Mesodermal cell (in vitro differentiated cells): ENCODE results near the gene ZNF586. TPM values are rescaled to one million over a fixed set of nuclear protein-coding genes. Genes with fewer than 3 reads are reported as not detected.
"Not testable (repeated sequence)": the region's sequence is repeated elsewhere in the genome, so short reads cannot be mapped to it uniquely, and the experiment has no call there.

Experiments
- H3K27ac ChIP-seq: 2 replicates; pipeline ENCODE4 v1.7.0; 2013; ENCODE audit warnings: mild to moderate bottlenecking, low read depth, low read length, moderate library complexity; ENCODE audit not compliant: severe bottlenecking
- H3K36me3 ChIP-seq: 2 replicates; pipeline ENCODE4 v1.7.1; 2013; ENCODE audit warnings: mild to moderate bottlenecking, low read length, moderate library complexity; ENCODE audit not compliant: control insufficient read depth, insufficient read depth
- H3K4me1 ChIP-seq: one replicate; pipeline ENCODE4 v1.7.1; 2013; ENCODE audit warnings: mild to moderate bottlenecking, low read length; ENCODE audit not compliant: insufficient read depth, control insufficient read depth, poor library complexity, severe bottlenecking
- H3K4me3 ChIP-seq: 2 replicates; pipeline ENCODE4 v1.7.0; 2013; ENCODE audit warnings: low read length, control low read depth, mild to moderate bottlenecking; ENCODE audit not compliant: insufficient read depth, poor library complexity, severe bottlenecking; ENCODE audit errors: extremely low read depth
- H3K9me3 ChIP-seq: 2 replicates; pipeline ENCODE4 v1.7.1; 2013; ENCODE audit warnings: mild to moderate bottlenecking, low read length, moderate library complexity; ENCODE audit not compliant: control insufficient read depth
- WGBS, 2 experiments: methylation state at CpG; one replicate each; pipeline ENCODE4 v1.1.5; 2013; ENCODE audit warnings: missing lambda C conversion rate in 2 of 2; ENCODE audit not compliant: insufficient coverage in 2 of 2; 5-methylcytosine and 5-hydroxymethylcytosine counted together
- polyA plus RNA-seq, 2 experiments: library from polyadenylated mRNA; stranded (reverse); fragments of 50-300 nt; gene quantifications; one replicate each; pipeline ENCODE4 v1.2.3, GENCODE V29; 2013

ZNF586 gene
- 6.0 TPM for polyA plus RNA-seq (2013, experiment 1 of 2)
- 5.3 TPM for polyA plus RNA-seq (2013, experiment 2 of 2)

DNA sequence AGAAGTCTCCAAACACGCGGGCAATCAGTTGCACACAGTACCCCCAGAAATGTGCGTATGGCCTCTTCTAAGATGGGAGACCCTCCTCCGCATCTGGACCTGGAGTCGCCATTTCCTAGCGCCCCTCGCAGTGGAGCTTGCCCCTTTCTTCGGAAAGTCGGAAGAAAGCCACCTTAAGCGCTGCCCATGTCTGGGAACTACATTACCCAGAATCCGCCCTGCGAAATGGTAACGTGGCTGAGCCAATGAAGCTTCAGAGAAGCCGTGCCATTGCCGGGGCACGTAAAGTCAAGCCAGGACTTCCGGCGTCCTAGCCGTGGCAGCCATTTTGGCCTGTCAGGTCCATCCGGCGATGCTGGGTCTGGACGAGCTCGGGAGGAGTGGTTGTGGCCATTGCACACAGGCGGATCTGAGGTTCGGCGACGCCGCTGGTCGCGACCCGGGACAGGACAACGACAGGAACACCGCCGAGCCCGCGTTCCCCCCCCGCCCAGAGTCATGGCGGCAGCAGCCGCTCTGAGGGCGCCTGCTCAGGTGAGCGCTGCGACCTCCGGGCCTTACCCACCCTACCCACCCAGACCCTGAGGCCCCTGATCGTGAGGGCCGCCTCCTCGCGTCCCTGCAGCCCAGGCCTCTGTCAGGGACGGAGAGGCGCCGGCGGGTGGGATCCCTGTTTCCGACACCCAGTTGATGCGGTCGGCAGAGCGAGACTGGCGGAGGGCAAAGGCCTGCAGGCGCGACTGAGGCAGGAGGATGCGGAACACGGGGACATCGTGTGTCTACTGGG is at the start of gene ZNF586:
Gene ZNF586 (plus strand): TSS at position 332 of the 787 bp plus-strand sequence. CDS start 167 bp downstream, at position 499.
- H3K9me3 ChIP-seq, result no peaks in the 10 kb centered on the region

DNA sequence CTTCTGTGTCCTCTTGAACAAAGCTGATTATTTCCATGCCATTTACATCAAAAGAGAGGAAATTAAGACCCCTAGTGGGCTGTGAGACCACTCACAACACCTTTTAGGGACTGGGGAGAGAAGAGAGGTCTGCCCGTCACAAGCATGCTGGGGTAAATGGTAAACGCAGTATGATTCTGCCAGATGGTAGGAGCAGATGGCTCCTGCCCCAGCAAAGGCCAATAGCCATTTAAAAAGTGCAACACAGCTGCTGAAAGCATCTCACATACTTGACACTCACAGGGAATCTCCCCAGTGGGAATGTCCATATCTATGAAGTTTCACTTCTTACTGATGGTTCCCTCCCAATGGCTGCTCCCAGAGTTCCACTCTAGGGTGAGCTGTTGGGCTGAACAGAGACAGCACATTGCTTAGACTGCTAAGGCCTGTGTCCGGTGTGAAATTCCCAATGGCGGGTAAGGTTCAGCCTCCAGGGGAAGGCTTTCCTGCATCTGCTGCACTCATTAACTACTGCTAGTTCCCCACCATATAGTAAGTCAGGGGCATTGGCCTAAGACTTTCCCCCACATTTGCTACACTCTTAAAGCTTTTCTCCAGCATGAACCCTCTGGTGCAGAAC is 49.5 kb upstream of the ZNF586 start:
- no peak overlapping the region for H3K27ac ChIP-seq
- H3K4me3 ChIP-seq, result no peak overlapping the region
- WGBS, 2 experiments, result 87 to 95% methylated on average over 2 to 4 of the region's 4 CpGs
- H3K9me3 ChIP-seq, result peaks cover 4% of the 10 kb centered on the region
- peaks cover 48% of the 10 kb centered on the region for H3K36me3 ChIP-seq
- H3K4me1 ChIP-seq, result no peaks in the 10 kb centered on the region

More for the DNA sequence above, at the start of gene ZNF586:
- 6 to 13% methylated on average over 30 to 36 of the region's 61 CpGs for WGBS, 2 experiments
- H3K36me3 ChIP-seq, result peaks cover 34% of the 10 kb centered on the region
- H3K27ac ChIP-seq, result no peak within 1 kb of the TSS
- H3K4me3 ChIP-seq, result peak within 1 kb of the TSS; percentile 58
- no peaks in the 10 kb centered on the region for H3K4me1 ChIP-seq

DNA sequence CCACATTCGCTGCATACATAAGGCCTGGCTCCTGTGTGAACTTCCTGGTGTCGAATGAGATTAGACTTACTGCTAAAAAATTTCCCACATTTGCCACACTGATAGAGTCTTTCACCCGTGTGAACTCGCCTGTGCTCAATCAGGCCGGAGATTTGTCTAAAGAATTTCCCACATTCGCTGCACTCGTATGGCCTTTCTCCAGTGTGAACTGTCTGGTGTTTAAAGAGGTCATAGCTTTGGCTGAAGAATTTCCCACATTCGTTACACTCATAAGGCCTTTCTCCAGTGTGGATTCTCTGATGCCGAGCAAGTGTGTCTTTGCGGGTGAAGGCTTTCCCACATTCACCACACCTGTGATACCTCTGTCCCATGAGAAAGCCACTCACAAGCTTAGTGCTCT is 48.6 kb upstream of the ZNF586 start:
- H3K36me3 ChIP-seq, result peaks cover 48% of the 10 kb centered on the region
- WGBS, 2 experiments, result 96 to 99% methylated on average over 8 of the region's 10 CpGs
- H3K4me1 ChIP-seq, result no peaks in the 10 kb centered on the region
- no peak overlapping the region for H3K4me3 ChIP-seq
- peaks cover 4% of the 10 kb centered on the region for H3K9me3 ChIP-seq
- no peak overlapping the region for H3K27ac ChIP-seq

DNA sequence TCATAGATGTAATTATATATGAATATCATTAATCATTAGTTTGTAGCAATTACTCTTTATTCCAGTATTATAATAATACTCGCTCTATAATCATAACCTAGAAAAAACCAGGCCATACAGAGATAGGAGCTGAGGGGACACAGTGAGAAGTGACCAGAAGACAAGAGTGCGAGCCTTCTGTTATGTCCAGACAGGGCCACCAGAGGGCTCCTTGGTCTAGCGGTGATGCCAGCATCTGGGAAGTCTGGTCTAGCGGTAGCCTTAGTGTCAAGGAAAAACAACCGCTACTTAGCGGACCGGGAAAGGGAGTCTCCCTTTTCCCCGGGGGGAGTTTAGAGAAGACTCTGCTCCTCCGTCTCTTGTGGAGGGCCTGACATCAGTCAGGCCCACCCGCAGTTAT is 31.2 kb upstream of the ZNF586 start:
- 5 to 12% methylated on average over 6 of the region's 10 CpGs for WGBS, 2 experiments

DNA sequence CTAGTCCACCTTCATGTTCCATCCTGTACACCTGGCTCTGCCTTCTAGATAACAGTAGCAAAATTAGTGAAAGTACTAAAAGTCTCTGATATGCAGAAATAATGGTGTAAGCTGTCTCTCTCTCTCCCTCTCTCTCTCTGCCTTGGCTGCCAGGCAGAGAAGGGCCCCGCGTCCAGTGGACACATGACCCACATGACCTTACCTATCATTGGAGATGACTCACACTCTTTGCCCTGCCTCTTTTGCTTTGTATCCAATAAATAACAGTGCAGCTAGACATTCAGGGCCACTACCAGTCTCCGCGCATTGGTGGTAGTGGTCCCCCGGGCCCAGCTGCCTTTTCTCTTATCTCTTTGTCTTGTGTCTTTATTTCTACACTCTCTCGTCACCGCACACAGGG is 30.7 kb upstream of the ZNF586 start:
- not testable (repeated sequence) for H3K27ac ChIP-seq, H3K9me3 ChIP-seq, H3K4me3 ChIP-seq, H3K4me1 ChIP-seq, H3K36me3 ChIP-seq
- 95% methylated on average over 4 of the region's 7 CpGs; no CpG with 5 or more reads in 1 of the 2 experiments for WGBS, 2 experiments

More for the DNA sequence above, 31.2 kb upstream of the ZNF586 start:
- H3K4me3 ChIP-seq, H3K27ac ChIP-seq, H3K9me3 ChIP-seq, H3K4me1 ChIP-seq, H3K36me3 ChIP-seq: not testable (repeated sequence)

DNA sequence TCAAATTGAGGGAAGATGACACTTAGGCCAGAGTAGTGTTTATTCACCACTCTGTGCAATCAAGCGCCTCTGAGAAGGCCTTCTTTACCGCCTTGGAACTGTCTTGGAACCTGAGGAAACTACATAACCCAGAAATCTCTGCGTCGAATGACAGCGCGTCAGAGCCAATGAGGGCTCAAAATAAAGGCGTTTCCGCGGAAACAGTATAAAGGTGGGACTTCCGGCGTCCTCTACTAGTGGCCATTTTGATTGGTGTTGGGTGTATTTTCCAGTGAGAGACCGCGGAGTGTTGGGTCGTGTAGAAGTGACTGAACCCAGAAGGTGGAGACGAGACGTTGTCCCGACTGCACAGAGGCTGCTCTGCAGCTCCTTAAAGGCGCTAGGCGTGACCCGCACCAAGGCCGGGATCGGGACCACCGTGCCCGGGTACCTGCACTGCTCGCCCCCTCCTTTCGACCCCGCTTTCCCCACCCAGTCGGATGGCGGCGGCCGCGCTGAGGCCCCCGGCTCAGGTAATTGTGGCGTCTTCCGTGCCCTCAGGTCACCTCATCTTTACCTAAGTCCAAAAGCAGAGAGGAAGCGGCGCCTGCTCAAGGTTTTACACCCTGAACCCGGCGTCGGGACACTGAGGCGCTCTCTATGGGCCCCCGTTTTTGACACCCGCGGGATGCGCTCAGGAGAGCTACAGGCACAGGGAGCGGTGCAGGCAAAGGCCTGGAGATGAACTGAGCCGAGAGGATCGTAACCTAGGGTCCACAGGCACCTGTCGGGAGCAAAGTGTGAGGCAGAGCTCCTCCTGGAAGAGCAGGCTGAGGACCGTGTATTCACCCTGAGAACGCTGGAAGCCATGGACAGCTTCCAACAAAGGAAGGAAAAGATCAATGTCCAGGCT is 22.6 kb upstream of the ZNF586 start, which contains the start of gene ZNF776:
Gene ZNF776 (plus strand): TSS at position 236 of the 892 bp plus-strand sequence. CDS start 244 bp downstream, at position 480.
- WGBS, 2 experiments, result 1 to 3% methylated on average over 38 to 42 of the region's 51 CpGs

DNA sequence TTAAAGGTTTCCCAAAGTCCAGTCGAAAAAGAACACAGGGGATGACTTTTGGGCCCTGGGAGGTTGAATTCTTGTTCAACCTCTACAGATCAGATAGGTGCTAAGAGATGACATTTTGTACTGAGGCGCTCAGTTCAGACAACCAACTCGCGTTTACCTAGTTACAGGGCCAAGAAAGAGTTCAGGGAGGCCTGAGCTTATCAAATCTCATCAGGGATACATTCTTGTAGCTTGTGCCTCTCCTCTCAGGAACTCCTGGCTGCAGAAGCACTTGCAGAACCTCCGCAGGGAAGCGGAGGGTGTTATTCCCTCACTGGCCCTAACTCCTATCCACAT is 22.0 kb upstream of the ZNF586 start:
- peak overlapping the region; percentile 72 for H3K27ac ChIP-seq
- no peaks in the 10 kb centered on the region for H3K4me1 ChIP-seq
- H3K36me3 ChIP-seq, result peaks cover 48% of the 10 kb centered on the region
- H3K4me3 ChIP-seq, result peak overlapping the region; percentile 99
- peaks cover 4% of the 10 kb centered on the region for H3K9me3 ChIP-seq
- 0 to 45% methylated on average over 1 to 6 of the region's 6 CpGs for WGBS, 2 experiments

More for the DNA sequence above, 22.6 kb upstream of the ZNF586 start, which contains the start of gene ZNF776:
- peaks cover 4% of the 10 kb centered on the region for H3K9me3 ChIP-seq
- H3K36me3 ChIP-seq, result peaks cover 42% of the 10 kb centered on the region
- H3K4me3 ChIP-seq, result peak within 1 kb of the TSS; percentile 99
- peak within 1 kb of the TSS; percentile 72 for H3K27ac ChIP-seq
- H3K4me1 ChIP-seq, result no peaks in the 10 kb centered on the region

GRCh38 chr19:57748029-57748428 is 21.4 kb upstream of the ZNF586 start:
- WGBS, 2 experiments, result 96 to 100% methylated on average over 2 of the region's 3 CpGs
- no peak overlapping the region for H3K27ac ChIP-seq
- peaks cover 54% of the 10 kb centered on the region for H3K36me3 ChIP-seq
- H3K4me3 ChIP-seq, result peak overlapping the region; percentile 99
- no peaks in the 10 kb centered on the region for H3K4me1 ChIP-seq
- H3K9me3 ChIP-seq, result peaks cover 4% of the 10 kb centered on the region

- Histone ChIP-seq H3K4me3 (no peak overlapping the region), H3K4me1 (no peaks in the 10 kb centered on the region), H3K27ac (no peak overlapping the region), H3K9me3 (peaks cover 5% of the 10 kb centered on the region), H3K36me3 (peaks cover 97% of the 10 kb centered on the region)
- 92 to 97% methylated on average over 9 of the region's 10 CpGs for WGBS, 2 experiments
These were observed 15.3 kb upstream of the ZNF586 start for GRCh38 chr19:57754091-57754673.

DNA sequence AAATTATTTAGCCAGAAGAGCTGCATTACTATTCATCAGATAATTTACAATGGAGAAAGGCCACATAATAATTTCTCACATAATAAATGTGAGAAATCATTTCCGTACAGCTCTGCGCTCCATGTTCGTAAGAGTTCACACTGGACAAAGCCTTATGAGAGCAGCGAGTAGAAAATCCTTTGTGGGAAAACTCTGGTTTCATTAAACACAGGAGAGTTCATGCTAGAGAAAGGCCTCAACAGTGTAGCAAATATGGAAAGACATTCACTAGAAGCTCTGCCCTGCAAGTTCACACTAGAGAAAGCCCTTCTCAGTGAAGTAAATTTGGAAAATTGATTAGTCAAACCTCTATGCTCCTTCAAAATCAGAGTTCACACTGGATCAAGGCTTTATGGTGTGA is 14.4 kb upstream of the ZNF586 start:
- H3K4me3 ChIP-seq, result no peak overlapping the region
- WGBS, 2 experiments, result 93 to 95% methylated on average over 4 of the region's 4 CpGs
- H3K36me3 ChIP-seq, result peaks cover 97% of the 10 kb centered on the region
- H3K27ac ChIP-seq, result no peak overlapping the region
- peaks cover 5% of the 10 kb centered on the region for H3K9me3 ChIP-seq
- no peaks in the 10 kb centered on the region for H3K4me1 ChIP-seq
